Liver (tissue), 9 donors: ENCODE measurements around the gene ARHGAP8. TPM values are rescaled to one million over a fixed set of nuclear protein-coding genes. Genes with fewer than 3 reads are reported as not detected.

Experiments used
- DNase-seq: peaks from one replicate; pipeline ENCODE4 v3.0.0-alpha.2; 2017; ENCODE audit warnings: low spot score
- H3K27ac ChIP-seq, 2 donors: one replicate each; pipeline ENCODE4 v1.7.0; 2013; ENCODE audit warnings: inconsistent platforms in 2 of 2, low read length in 2 of 2, control low read depth in 1 of 2, low read depth in 1 of 2, mild to moderate bottlenecking in 1 of 2
- H3K27me3 ChIP-seq, 4 donors: one replicate each; pipeline versions ENCODE4 v1.6.1 to v1.7.0; 2013; ENCODE audit warnings: low read length in 3 of 4, inconsistent platforms in 1 of 4, mild to moderate bottlenecking in 1 of 4, moderate library complexity in 1 of 4; ENCODE audit not compliant: control insufficient read depth in 4 of 4, insufficient read depth in 4 of 4
- H3K36me3 ChIP-seq, 4 donors: one replicate each; pipeline versions ENCODE4 v1.6.1 to v1.7.0; 2013; ENCODE audit warnings: low read length in 3 of 4, mild to moderate bottlenecking in 3 of 4, low read depth in 1 of 4, moderate library complexity in 1 of 4; ENCODE audit not compliant: control insufficient read depth in 4 of 4, insufficient read depth in 3 of 4
- H3K4me1 ChIP-seq, 4 donors: one replicate each; pipeline versions ENCODE4 v1.6.1 to v1.7.0; 2013; ENCODE audit warnings: low read length in 3 of 4, mild to moderate bottlenecking in 3 of 4, moderate library complexity in 1 of 4; ENCODE audit not compliant: control insufficient read depth in 4 of 4, insufficient read depth in 4 of 4
- H3K4me3 ChIP-seq, 3 donors: one replicate each; pipeline versions ENCODE4 v1.6.1 to v1.7.0; 2013; ENCODE audit warnings: low read length in 3 of 3, control low read depth in 1 of 3, low read depth in 1 of 3, mild to moderate bottlenecking in 1 of 3
- H3K9ac ChIP-seq, 2 donors: one replicate each; pipeline ENCODE4 v1.7.0; 2013; ENCODE audit warnings: low read length in 2 of 2, mild to moderate bottlenecking in 2 of 2, moderate library complexity in 2 of 2, control low read depth in 1 of 2, low read depth in 1 of 2
- H3K9me3 ChIP-seq, 4 donors: one replicate each; pipeline versions ENCODE4 v1.6.1 to v1.7.0; 2013; ENCODE audit warnings: low read length in 3 of 4; ENCODE audit not compliant: control insufficient read depth in 4 of 4
- EGR1 ChIP-seq, 2 donors: IDR thresholded peaks; 2 replicates each; pipeline ENCODE4 v1.6.1; 2016 to 2018; ENCODE audit warnings: antibody characterized with exemption in 2 of 2, low read depth in 2 of 2
- FOXA1 ChIP-seq: IDR thresholded peaks from 2 replicates; pipeline ENCODE4 v1.6.1; 2016; ENCODE audit warnings: antibody characterized with exemption
- FOXA2 ChIP-seq: IDR thresholded peaks from 2 replicates; pipeline ENCODE4 v1.6.1; 2016; ENCODE audit warnings: antibody characterized with exemption
- GABPA ChIP-seq, 2 donors: IDR thresholded peaks in 1 of 2; conservative IDR thresholded peaks in 1 of 2; 2 replicates each; pipeline ENCODE4 v1.6.1; 2016; ENCODE audit warnings: antibody characterized with exemption in 2 of 2, mild to moderate bottlenecking in 1 of 2, moderate library complexity in 1 of 2
- HNF4A ChIP-seq, 2 donors: conservative IDR thresholded peaks; 2 replicates each; pipeline ENCODE4 v1.6.1; 2016; ENCODE audit warnings: antibody characterized with exemption in 2 of 2, mild to moderate bottlenecking in 2 of 2
- HNF4G ChIP-seq: IDR thresholded peaks from 2 replicates; pipeline ENCODE4 v1.6.1; 2016; ENCODE audit warnings: antibody characterized with exemption
- NR2F2 ChIP-seq: IDR thresholded peaks from 2 replicates; pipeline ENCODE4 v1.6.1; 2016; ENCODE audit warnings: antibody characterized with exemption
- RXRA ChIP-seq, 2 donors: IDR thresholded peaks; 2 replicates each; pipeline ENCODE4 v1.6.1; 2017 to 2018; ENCODE audit warnings: antibody characterized with exemption in 2 of 2, mild to moderate bottlenecking in 1 of 2
- SP1 ChIP-seq: IDR thresholded peaks from 2 replicates; pipeline ENCODE4 v1.6.1; 2018; ENCODE audit warnings: antibody characterized with exemption, mild to moderate bottlenecking
- TAF1 ChIP-seq: conservative IDR thresholded peaks from 2 replicates; pipeline ENCODE4 v1.6.1; 2016; ENCODE audit warnings: antibody characterized with exemption, mild to moderate bottlenecking
- WGBS: extraction: QIAGEN DNeasy Blood & Tissue Kit; methylation state at CpG from one replicate; pipeline ENCODE4 v1.1.7; 2013; 5-methylcytosine and 5-hydroxymethylcytosine counted together
- polyA plus RNA-seq, 2 donors: library from polyadenylated mRNA; stranded (reverse) in 1 of 2; unstranded in 1 of 2; fragments of 200-250 nt in 1 of 2; fragments of >200 nt in 1 of 2; fragmentation: Nextera tagmentation in 1 of 2; extraction: Ambion mirVana in 1 of 2; gene quantifications; one replicate each; pipeline versions ENCODE4 v1.2.1 to v1.2.3, GENCODE V29; 2013 to 2015
- total RNA-seq, 2 donors: library from RNA; depleted of rRNA; stranded (reverse); fragments of >200 nt; gene quantifications; one replicate each; pipeline ENCODE4 v1.2.3, GENCODE V29; 2014
- TF ChIP-seq, protein P1 (sequence below): fragments of 150-350 bp; IDR thresholded peaks from 2 replicates; pipeline ENCODE4 v1.5.1; 2017; ENCODE audit warnings: improper control_type of control experiment, low read depth, low read length; ENCODE audit not compliant: missing input control
- TF ChIP-seq, protein P2 (sequence below): IDR thresholded peaks from 2 replicates; pipeline ENCODE4 v1.6.1; 2016; ENCODE audit warnings: antibody characterized with exemption
- TF ChIP-seq, protein P3 (sequence below): IDR thresholded peaks from 2 replicates; pipeline ENCODE4 v1.6.1; 2016; ENCODE audit warnings: antibody characterized with exemption
- TF ChIP-seq, protein P4 (sequence below): IDR thresholded peaks from 2 replicates; pipeline ENCODE4 v1.6.1; 2016; ENCODE audit warnings: antibody characterized with exemption, mild to moderate bottlenecking
- TF ChIP-seq, protein P5 (sequence below): IDR thresholded peaks from 2 replicates; pipeline ENCODE4 v1.6.1; 2016; ENCODE audit warnings: antibody characterized with exemption
- donor health status: healthy.
- donor health status: healthy.
- donor health status: healthy.
- donor health status: healthy.
- donor health status: healthy.

Gene ARHGAP8
- total and polyA plus RNA-seq, 4 donors, result 0.58 to 1.8 (median 1.1) TPM

DNA sequence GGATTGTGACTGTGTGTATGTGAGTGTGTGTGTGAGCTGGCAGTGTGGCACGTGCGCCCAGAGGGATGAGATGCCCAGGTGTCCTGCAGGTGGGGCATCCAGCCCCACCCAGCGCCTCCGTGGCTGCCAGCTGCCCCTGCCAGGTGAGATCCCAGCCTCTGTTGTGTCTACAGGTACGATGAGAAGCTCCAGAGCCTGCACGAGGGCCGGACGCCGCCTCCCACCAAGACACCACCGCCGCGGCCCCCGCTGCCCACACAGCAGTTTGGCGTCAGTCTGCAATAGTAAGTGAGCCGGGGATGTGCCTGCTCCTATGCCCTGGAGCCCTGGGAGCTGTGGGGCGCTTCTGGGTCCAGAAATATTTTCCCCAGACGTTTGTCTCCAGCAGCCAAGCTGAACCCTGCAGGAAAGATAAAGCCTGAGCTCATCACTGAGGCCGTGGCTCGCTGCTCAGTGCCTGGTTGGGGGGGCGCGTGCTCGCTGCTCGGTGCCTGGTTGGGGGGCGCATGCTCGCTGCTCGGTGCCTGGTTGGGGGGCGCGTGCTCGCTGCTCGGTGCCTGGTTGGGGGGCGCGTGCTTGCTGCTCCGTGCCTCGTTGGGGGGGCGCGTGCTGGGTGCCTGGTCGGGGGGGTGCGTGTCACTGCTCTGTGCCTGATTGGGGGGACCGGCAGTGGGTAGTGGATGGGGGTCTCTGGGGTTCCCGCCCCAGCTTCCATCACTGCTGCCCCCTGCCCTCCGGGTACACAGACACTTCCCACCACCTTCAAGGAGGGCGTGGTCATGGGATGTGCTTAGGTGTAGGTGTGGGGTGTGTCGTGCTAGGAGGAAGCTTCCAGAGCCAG, 73.2 kb downstream of the ARHGAP8 start:
- Histone ChIP-seq H3K27me3 (no peaks in the 10 kb centered on the region), H3K9ac (no peak overlapping the region), H3K27ac (no peak overlapping the region), H3K9me3 (no peaks in the 10 kb centered on the region), H3K4me1 (no peaks in the 10 kb centered on the region), H3K4me3 (no peak overlapping the region), H3K36me3 (no peaks in the 10 kb centered on the region)
- no peak for DNase-seq
- TF ChIP-seq HNF4G, result no peak
- no peak for TF ChIP-seq HNF4A (conservative IDR thresholded peaks at IDR 0.05)
- no peak for TF ChIP-seq SP1
- no peak for TF ChIP-seq NR2F2
- no peak for TF ChIP-seq TAF1
- no peak for TF ChIP-seq FOXA1
- TF ChIP-seq, protein P1, sequence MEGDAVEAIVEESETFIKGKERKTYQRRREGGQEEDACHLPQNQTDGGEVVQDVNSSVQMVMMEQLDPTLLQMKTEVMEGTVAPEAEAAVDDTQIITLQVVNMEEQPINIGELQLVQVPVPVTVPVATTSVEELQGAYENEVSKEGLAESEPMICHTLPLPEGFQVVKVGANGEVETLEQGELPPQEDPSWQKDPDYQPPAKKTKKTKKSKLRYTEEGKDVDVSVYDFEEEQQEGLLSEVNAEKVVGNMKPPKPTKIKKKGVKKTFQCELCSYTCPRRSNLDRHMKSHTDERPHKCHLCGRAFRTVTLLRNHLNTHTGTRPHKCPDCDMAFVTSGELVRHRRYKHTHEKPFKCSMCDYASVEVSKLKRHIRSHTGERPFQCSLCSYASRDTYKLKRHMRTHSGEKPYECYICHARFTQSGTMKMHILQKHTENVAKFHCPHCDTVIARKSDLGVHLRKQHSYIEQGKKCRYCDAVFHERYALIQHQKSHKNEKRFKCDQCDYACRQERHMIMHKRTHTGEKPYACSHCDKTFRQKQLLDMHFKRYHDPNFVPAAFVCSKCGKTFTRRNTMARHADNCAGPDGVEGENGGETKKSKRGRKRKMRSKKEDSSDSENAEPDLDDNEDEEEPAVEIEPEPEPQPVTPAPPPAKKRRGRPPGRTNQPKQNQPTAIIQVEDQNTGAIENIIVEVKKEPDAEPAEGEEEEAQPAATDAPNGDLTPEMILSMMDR, result no peak
- no peak for TF ChIP-seq GABPA (IDR thresholded peaks at IDR 0.05 in 1 of 2, conservative IDR thresholded peaks at IDR 0.05 in 1 of 2)
- TF ChIP-seq, protein P2, sequence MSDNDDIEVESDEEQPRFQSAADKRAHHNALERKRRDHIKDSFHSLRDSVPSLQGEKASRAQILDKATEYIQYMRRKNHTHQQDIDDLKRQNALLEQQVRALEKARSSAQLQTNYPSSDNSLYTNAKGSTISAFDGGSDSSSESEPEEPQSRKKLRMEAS, result no peak
- TF ChIP-seq, protein P3, sequence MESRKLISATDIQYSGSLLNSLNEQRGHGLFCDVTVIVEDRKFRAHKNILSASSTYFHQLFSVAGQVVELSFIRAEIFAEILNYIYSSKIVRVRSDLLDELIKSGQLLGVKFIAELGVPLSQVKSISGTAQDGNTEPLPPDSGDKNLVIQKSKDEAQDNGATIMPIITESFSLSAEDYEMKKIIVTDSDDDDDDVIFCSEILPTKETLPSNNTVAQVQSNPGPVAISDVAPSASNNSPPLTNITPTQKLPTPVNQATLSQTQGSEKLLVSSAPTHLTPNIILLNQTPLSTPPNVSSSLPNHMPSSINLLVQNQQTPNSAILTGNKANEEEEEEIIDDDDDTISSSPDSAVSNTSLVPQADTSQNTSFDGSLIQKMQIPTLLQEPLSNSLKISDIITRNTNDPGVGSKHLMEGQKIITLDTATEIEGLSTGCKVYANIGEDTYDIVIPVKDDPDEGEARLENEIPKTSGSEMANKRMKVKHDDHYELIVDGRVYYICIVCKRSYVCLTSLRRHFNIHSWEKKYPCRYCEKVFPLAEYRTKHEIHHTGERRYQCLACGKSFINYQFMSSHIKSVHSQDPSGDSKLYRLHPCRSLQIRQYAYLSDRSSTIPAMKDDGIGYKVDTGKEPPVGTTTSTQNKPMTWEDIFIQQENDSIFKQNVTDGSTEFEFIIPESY, result no peak
- TF ChIP-seq RXRA (IDR thresholded peaks at IDR 0.05), result no peak
- TF ChIP-seq, protein P4, sequence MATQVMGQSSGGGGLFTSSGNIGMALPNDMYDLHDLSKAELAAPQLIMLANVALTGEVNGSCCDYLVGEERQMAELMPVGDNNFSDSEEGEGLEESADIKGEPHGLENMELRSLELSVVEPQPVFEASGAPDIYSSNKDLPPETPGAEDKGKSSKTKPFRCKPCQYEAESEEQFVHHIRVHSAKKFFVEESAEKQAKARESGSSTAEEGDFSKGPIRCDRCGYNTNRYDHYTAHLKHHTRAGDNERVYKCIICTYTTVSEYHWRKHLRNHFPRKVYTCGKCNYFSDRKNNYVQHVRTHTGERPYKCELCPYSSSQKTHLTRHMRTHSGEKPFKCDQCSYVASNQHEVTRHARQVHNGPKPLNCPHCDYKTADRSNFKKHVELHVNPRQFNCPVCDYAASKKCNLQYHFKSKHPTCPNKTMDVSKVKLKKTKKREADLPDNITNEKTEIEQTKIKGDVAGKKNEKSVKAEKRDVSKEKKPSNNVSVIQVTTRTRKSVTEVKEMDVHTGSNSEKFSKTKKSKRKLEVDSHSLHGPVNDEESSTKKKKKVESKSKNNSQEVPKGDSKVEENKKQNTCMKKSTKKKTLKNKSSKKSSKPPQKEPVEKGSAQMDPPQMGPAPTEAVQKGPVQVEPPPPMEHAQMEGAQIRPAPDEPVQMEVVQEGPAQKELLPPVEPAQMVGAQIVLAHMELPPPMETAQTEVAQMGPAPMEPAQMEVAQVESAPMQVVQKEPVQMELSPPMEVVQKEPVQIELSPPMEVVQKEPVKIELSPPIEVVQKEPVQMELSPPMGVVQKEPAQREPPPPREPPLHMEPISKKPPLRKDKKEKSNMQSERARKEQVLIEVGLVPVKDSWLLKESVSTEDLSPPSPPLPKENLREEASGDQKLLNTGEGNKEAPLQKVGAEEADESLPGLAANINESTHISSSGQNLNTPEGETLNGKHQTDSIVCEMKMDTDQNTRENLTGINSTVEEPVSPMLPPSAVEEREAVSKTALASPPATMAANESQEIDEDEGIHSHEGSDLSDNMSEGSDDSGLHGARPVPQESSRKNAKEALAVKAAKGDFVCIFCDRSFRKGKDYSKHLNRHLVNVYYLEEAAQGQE, result no peak
- TF ChIP-seq, protein P5, sequence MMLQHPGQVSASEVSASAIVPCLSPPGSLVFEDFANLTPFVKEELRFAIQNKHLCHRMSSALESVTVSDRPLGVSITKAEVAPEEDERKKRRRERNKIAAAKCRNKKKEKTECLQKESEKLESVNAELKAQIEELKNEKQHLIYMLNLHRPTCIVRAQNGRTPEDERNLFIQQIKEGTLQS, result no peak
- no peak for TF ChIP-seq FOXA2
- no peak for TF ChIP-seq EGR1 (IDR thresholded peaks at IDR 0.05; ENCODE audit: low read depth in 2 of 2)
- 92% methylated on average over 43 of the region's 43 CpGs for WGBS
